Measurements from ENCODE around the gene THAP4. TPM values are rescaled to one million over a fixed set of nuclear protein-coding genes. Genes with fewer than 3 reads are reported as not detected.

THAP4 gene
- total RNA-seq, 1 experiment from 2014 or later, result 71.2 TPM

DNA sequence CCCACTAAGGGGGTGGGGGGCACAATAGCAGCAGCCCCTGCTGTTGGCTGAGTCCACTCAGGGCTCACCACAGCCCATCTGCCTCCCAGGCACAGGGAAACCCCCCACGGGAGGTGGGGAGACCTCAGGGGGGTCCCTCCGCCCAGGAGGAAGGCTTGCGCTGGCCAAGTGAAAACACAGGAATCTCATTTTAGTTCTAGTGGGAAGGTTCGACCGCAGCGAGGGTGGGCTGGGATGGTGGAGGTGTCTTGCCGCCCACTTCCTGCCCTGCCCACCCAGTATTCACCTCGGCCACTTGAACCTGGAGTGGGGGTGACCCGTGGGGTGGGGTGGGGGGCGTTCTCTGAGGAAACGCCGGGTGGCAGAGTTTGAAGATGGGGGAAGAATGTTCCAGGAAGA lies 85.4 kb downstream of the THAP4 start:
- Histone ChIP-seq H4K20me1 (ENCODE audit: insufficient read depth) (no peaks in the 10 kb centered on the region), H3K4me3 (replicated peaks in 1 of 2; ENCODE audit: low read depth in 1 of 2, low read length in 2 of 2) (no peak overlapping the region), H3K36me3 (ENCODE audit: control insufficient read depth in 1 of 2, insufficient read depth in 2 of 2, low read length in 2 of 2) (no peaks in the 10 kb centered on the region), H3K4me2 (ENCODE audit: low read length) (no peak overlapping the region), H3K27me3 (ENCODE audit: insufficient read depth, low read length) (no peaks in the 10 kb centered on the region), H3K9ac (ENCODE audit: low read length) (no peak overlapping the region), H3K4me1 (ENCODE audit: control insufficient read depth in 1 of 2, insufficient read depth in 2 of 2, low read length in 2 of 2) (peaks cover 16 to 39% of the 10 kb centered on the region in 2 experiments), H3K27ac (ENCODE audit: low read depth, low read length) (no peak overlapping the region), H3K9me2 (ENCODE audit: insufficient read depth) (no peaks in the 10 kb centered on the region), H3K9me3 (ENCODE audit: control insufficient read depth in 1 of 2, insufficient read depth in 1 of 2, low read depth in 1 of 2, low read length in 2 of 2) (no peaks in the 10 kb centered on the region), H2AFZ (ENCODE audit: low read depth, low read length, poor library complexity, severe bottlenecking) (no peak overlapping the region), H3K79me2 (ENCODE audit: insufficient read depth, low read length) (no peaks in the 10 kb centered on the region)
- DNase-seq (ENCODE audit: low read depth, low spot score) (no peak), ATAC-seq (no peak)
- ChIA-PET POLR2A (no interaction called here), CTCF (no interaction called here), RAD21 (ENCODE audit: low non-redundant PET in 1 of 2, low total read pairs in 2 of 2, uncharacterized antibody in 2 of 2, unreplicated experiment in 2 of 2) (no interaction called here)
- TF ChIP-seq ATF3 (IDR thresholded peaks at IDR 0.05) (no peak), EGR1 (IDR thresholded peaks at IDR 0.05; ENCODE audit: low read depth) (no peak), ZFX (IDR thresholded peaks at IDR 0.05) (no peak), JUND (IDR thresholded peaks at IDR 0.05) (no peak), POLR2AphosphoS5 (IDR thresholded peaks at IDR 0.05; ENCODE audit: low read depth, low read length) (no peak), SIN3A (IDR thresholded peaks at IDR 0.05; ENCODE audit: low read depth) (no peak), EZH2phosphoT487 (IDR thresholded peaks at IDR 0.05; ENCODE audit: borderline replicate concordance) (no peak), TCF7L2 (IDR thresholded peaks at IDR 0.05; ENCODE audit: borderline replicate concordance, extremely low read depth, insufficient read depth, insufficient read length) (no peak), FOSL1 (IDR thresholded peaks at IDR 0.05; ENCODE audit: low read depth) (no peak), CBX3 (IDR thresholded peaks at IDR 0.05; ENCODE audit: low read depth) (no peak), SRF (IDR thresholded peaks at IDR 0.05; ENCODE audit: low read depth) (no peak), ELF1 (IDR thresholded peaks at IDR 0.05; ENCODE audit: borderline replicate concordance, low read depth) (no peak), ZNF274 (IDR thresholded peaks at IDR 0.05; ENCODE audit: low read depth, low read length) (no peak), CEBPB (IDR thresholded peaks at IDR 0.05; ENCODE audit: low read depth) (no peak), POLR2A (IDR thresholded peaks at IDR 0.05; ENCODE audit: borderline replicate concordance, extremely low read depth, insufficient read depth, insufficient read length) (no peak)
- TF ChIP-seq, protein P1, sequence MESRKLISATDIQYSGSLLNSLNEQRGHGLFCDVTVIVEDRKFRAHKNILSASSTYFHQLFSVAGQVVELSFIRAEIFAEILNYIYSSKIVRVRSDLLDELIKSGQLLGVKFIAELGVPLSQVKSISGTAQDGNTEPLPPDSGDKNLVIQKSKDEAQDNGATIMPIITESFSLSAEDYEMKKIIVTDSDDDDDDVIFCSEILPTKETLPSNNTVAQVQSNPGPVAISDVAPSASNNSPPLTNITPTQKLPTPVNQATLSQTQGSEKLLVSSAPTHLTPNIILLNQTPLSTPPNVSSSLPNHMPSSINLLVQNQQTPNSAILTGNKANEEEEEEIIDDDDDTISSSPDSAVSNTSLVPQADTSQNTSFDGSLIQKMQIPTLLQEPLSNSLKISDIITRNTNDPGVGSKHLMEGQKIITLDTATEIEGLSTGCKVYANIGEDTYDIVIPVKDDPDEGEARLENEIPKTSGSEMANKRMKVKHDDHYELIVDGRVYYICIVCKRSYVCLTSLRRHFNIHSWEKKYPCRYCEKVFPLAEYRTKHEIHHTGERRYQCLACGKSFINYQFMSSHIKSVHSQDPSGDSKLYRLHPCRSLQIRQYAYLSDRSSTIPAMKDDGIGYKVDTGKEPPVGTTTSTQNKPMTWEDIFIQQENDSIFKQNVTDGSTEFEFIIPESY (IDR thresholded peaks at IDR 0.05; ENCODE audit: extremely low read depth, insufficient replicate concordance, low read length), result no peak
- intact Hi-C loops (cut with micrococcal nuclease), result loop anchor here (10.0 kb wide), 1 partner anchor 333 kb away; no protein-coding TSS in a partner anchor
- BruUV-seq (replicated peaks), result no TSS peak

Data from HCT116 (cell line).